COLO829 (cell line): ENCODE data around the gene PTPRT.

Experiments
- DNase-seq: peaks from one replicate; pipeline ENCODE4 v3.0.0; 2012; ENCODE audit warnings: low spot score

The PTPRT gene

GRCh38 chr20:42795111-42795695 is 394.5 kb downstream of the PTPRT start:
- DNase-seq = no peak

GRCh38 chr20:42792052-42792451 is 397.7 kb downstream of the PTPRT start:
- no peak for DNase-seq

GRCh38 chr20:42790111-42790510 is 399.6 kb downstream of the PTPRT start:
- DNase-seq = no peak

GRCh38 chr20:42788707-42789106 is 401.0 kb downstream of the PTPRT start:
- DNase-seq = no peak

- no peak for DNase-seq
These were observed 404.7 kb downstream of the PTPRT start for GRCh38 chr20:42785041-42785440.

GRCh38 chr20:42779216-42779615 is 410.5 kb downstream of the PTPRT start:
- no peak for DNase-seq

GRCh38 chr20:42775866-42776265 is 413.8 kb downstream of the PTPRT start:
- no peak for DNase-seq

GRCh38 chr20:42775037-42775436 is 414.7 kb downstream of the PTPRT start:
- DNase-seq = no peak

GRCh38 chr20:42763015-42763414 is 426.7 kb downstream of the PTPRT start:
- no peak for DNase-seq

- no peak for DNase-seq
These were observed 432.7 kb downstream of the PTPRT start for GRCh38 chr20:42756991-42757390.

GRCh38 chr20:42754706-42755105 is 435.0 kb downstream of the PTPRT start:
- DNase-seq = no peak

- no peak for DNase-seq
These were observed 437.1 kb downstream of the PTPRT start for GRCh38 chr20:42752620-42753019.

- DNase-seq = no peak
These were observed 440.1 kb downstream of the PTPRT start for GRCh38 chr20:42749556-42749955.

GRCh38 chr20:42747765-42748411 is 441.8 kb downstream of the PTPRT start:
- no peak for DNase-seq

GRCh38 chr20:42744756-42745465 is 444.8 kb downstream of the PTPRT start:
- no peak for DNase-seq

GRCh38 chr20:42742926-42743325 is 446.8 kb downstream of the PTPRT start:
- DNase-seq = no peak

GRCh38 chr20:42741906-42742305 is 447.8 kb downstream of the PTPRT start:
- DNase-seq = no peak

- DNase-seq = no peak
These were observed 449.4 kb downstream of the PTPRT start for GRCh38 chr20:42740226-42740870.

GRCh38 chr20:42739683-42740082 is 450.0 kb downstream of the PTPRT start:
- no peak for DNase-seq

GRCh38 chr20:42735539-42735938 is 454.2 kb downstream of the PTPRT start:
- no peak for DNase-seq

GRCh38 chr20:42734660-42735368 is 454.9 kb downstream of the PTPRT start:
- DNase-seq = no peak

- DNase-seq = no peak
These were observed 467.8 kb downstream of the PTPRT start for GRCh38 chr20:42721923-42722322.
